Trophoblast cell (in vitro differentiated cells and primary cell): ENCODE data around the gene ATXN7L3B. TPM values are rescaled to one million over a fixed set of nuclear protein-coding genes. Genes with fewer than 3 reads are reported as not detected.

Experiments
- DNase-seq, 2 donors: peaks; one replicate each; pipeline ENCODE4 v3.0.0-alpha.2; 2016
- H2AFZ ChIP-seq: 2 replicates; pipeline ENCODE4 v1.6.1; 2013; ENCODE audit warnings: low read length, moderate library complexity, mild to moderate bottlenecking; ENCODE audit not compliant: insufficient read depth, poor library complexity
- H2AK5ac ChIP-seq: 2 replicates; pipeline ENCODE4 v1.6.1; 2013; ENCODE audit warnings: mild to moderate bottlenecking, low read length
- H2BK120ac ChIP-seq: 2 replicates; pipeline ENCODE4 v1.6.1; 2013; ENCODE audit warnings: low read length, mild to moderate bottlenecking, moderate library complexity; ENCODE audit not compliant: insufficient read depth, poor library complexity
- H2BK12ac ChIP-seq: 2 replicates; pipeline ENCODE4 v1.6.1; 2013; ENCODE audit warnings: mild to moderate bottlenecking, low read length, moderate library complexity
- H2BK5ac ChIP-seq: 2 replicates; pipeline ENCODE4 v1.6.1; 2013; ENCODE audit warnings: low read length, low read depth, moderate library complexity, mild to moderate bottlenecking; ENCODE audit not compliant: poor library complexity
- H3K14ac ChIP-seq: 2 replicates; pipeline ENCODE4 v1.6.1; 2013; ENCODE audit warnings: mild to moderate bottlenecking, low read length
- H3K18ac ChIP-seq: 2 replicates; pipeline ENCODE4 v1.6.1; 2013; ENCODE audit warnings: mild to moderate bottlenecking, low read length
- H3K23ac ChIP-seq: 2 replicates; pipeline ENCODE4 v1.6.1; 2013; ENCODE audit warnings: low read length
- H3K27ac ChIP-seq: 2 replicates; pipeline ENCODE4 v1.5.1; 2013; ENCODE audit warnings: low read depth, mild to moderate bottlenecking, inconsistent platforms, low read length, moderate library complexity
- H3K27me3 ChIP-seq: 2 replicates; pipeline ENCODE4 v1.6.1; 2013; ENCODE audit warnings: inconsistent platforms, mild to moderate bottlenecking, low read length, moderate library complexity; ENCODE audit not compliant: insufficient read depth
- H3K36me3 ChIP-seq, 2 experiments: 1 replicate in 1 of 2; 2 replicates in 1 of 2; pipeline ENCODE4 v1.6.1; 2013; ENCODE audit warnings: low read length in 2 of 2, mild to moderate bottlenecking in 2 of 2, moderate library complexity in 1 of 2; ENCODE audit not compliant: insufficient read depth in 2 of 2, control insufficient read depth in 1 of 2
- H3K4ac ChIP-seq: 2 replicates; pipeline ENCODE4 v1.6.1; 2013; ENCODE audit warnings: low read depth, mild to moderate bottlenecking, low read length, moderate library complexity
- H3K4me1 ChIP-seq, 2 experiments: 1 replicate in 1 of 2; 2 replicates in 1 of 2; pipeline ENCODE4 v1.6.1; 2013; ENCODE audit warnings: low read length in 2 of 2, mild to moderate bottlenecking in 2 of 2, moderate library complexity in 1 of 2; ENCODE audit not compliant: insufficient read depth in 2 of 2, control insufficient read depth in 1 of 2
- H3K4me2 ChIP-seq: 2 replicates; pipeline ENCODE4 v1.6.1; 2013; ENCODE audit warnings: inconsistent platforms, mild to moderate bottlenecking, low read length, moderate library complexity
- H3K4me3 ChIP-seq: 2 replicates; pipeline ENCODE4 v1.5.1; 2013; ENCODE audit warnings: mild to moderate bottlenecking, low read depth, low read length, inconsistent platforms
- H3K79me1 ChIP-seq: one replicate; pipeline ENCODE4 v1.6.1; 2013; ENCODE audit warnings: low read length
- H3K79me2 ChIP-seq: 2 replicates; pipeline ENCODE4 v1.6.1; 2013; ENCODE audit warnings: low read length, mild to moderate bottlenecking; ENCODE audit not compliant: control insufficient read depth, insufficient read depth, poor library complexity
- H3K9ac ChIP-seq: 2 replicates; pipeline ENCODE4 v1.6.1; 2013; ENCODE audit warnings: mild to moderate bottlenecking, low read length
- H3K9me3 ChIP-seq: 2 replicates; pipeline ENCODE4 v1.6.1; 2013; ENCODE audit warnings: low read depth, mild to moderate bottlenecking, control low read depth, inconsistent platforms, low read length; ENCODE audit not compliant: insufficient read depth
- H4K12ac ChIP-seq: 2 replicates; pipeline ENCODE4 v1.6.1; 2013; ENCODE audit warnings: low read depth, mild to moderate bottlenecking, low read length, moderate library complexity
- H4K8ac ChIP-seq: 2 replicates; pipeline ENCODE4 v1.6.1; 2013; ENCODE audit warnings: low read depth, mild to moderate bottlenecking, low read length, moderate library complexity
- H4K91ac ChIP-seq: one replicate; pipeline ENCODE4 v1.6.1; 2013; ENCODE audit warnings: low read depth, mild to moderate bottlenecking, low read length, moderate library complexity
- WGBS: extraction: QIAGEN DNeasy Blood & Tissue Kit; methylation state at CpG from one replicate; pipeline ENCODE4 v1.1.7; 2013; ENCODE audit warnings: missing lambda C conversion rate; ENCODE audit not compliant: insufficient read length, insufficient coverage; ENCODE audit errors: extremely low coverage; 5-methylcytosine and 5-hydroxymethylcytosine counted together
- polyA plus RNA-seq: library from polyadenylated mRNA; stranded (reverse); fragments of 200-250 nt; gene quantifications from 2 replicates; pipeline ENCODE4 v1.2.3, GENCODE V29; 2013

Gene ATXN7L3B, protein sequence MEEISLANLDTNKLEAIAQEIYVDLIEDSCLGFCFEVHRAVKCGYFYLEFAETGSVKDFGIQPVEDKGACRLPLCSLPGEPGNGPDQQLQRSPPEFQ
- polyA plus RNA-seq: 19.5 and 20.9 TPM in 2 replicates

DNA sequence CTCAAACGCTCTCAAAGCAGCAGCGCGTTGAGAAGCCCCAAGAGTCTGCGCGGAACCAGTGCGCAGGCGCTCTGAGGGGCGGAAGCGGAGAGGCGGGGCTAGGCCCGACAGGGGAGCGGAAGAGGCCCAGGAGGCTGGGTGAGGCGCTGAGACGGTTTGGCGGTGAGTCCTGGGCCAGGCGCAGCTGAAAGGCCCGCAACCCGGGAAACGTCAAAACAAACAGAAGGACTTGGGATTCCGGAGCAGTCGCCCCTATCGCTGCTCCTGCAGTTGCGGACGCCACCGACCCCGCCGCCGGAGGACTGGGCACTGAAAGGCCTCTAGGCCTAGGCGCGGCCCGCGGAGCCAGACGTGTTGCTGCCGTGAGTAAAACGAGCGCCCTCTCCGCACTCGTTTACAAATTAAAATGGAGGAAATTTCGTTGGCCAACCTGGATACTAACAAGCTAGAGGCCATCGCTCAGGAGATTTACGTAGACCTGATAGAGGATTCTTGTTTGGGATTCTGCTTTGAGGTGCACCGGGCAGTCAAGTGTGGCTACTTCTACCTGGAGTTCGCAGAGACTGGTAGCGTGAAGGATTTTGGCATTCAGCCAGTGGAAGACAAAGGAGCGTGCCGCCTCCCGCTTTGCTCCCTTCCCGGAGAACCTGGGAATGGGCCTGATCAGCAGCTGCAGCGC, at the start of gene ATXN7L3B:
ATXN7L3B (plus strand) TSS at position 129 of the 679 bp plus-strand sequence; CDS start at position 407, 278 bp downstream.
- no peak within 1 kb of the TSS for H3K23ac ChIP-seq
- peak within 1 kb of the TSS; percentile 95 for H4K12ac ChIP-seq
- H3K79me2 ChIP-seq: peaks cover 18% of the 10 kb centered on the region
- H2BK12ac ChIP-seq: no peak within 1 kb of the TSS
- H3K4ac ChIP-seq: peak within 1 kb of the TSS; percentile 80
- H3K4me1 ChIP-seq: peaks cover 5 to 12% of the 10 kb centered on the region in 2 experiments
- H4K91ac ChIP-seq: peak within 1 kb of the TSS; percentile 86
- H3K4me2 ChIP-seq: peak within 1 kb of the TSS; percentile 61
- H3K27ac ChIP-seq: peak within 1 kb of the TSS; percentile 96
- H4K8ac ChIP-seq: peak within 1 kb of the TSS; percentile 93
- H2AFZ ChIP-seq: peak within 1 kb of the TSS; percentile 7
- no peaks in the 10 kb centered on the region for H3K27me3 ChIP-seq
- no peaks in the 10 kb centered on the region for H3K9me3 ChIP-seq
- WGBS: no CpG with 5 or more reads among the region's 49 CpGs
- DNase-seq: peak; percentile 100
- H2BK120ac ChIP-seq: peak within 1 kb of the TSS; percentile 87
- H3K14ac ChIP-seq: peak within 1 kb of the TSS; percentile 91
- peaks cover 2% of the 10 kb centered on the region in 2 experiments for H3K36me3 ChIP-seq
- peak within 1 kb of the TSS; percentile 95 for H3K18ac ChIP-seq
- H2AK5ac ChIP-seq: no peak within 1 kb of the TSS
- peak within 1 kb of the TSS; percentile 88 for H3K4me3 ChIP-seq
- peak within 1 kb of the TSS; percentile 84 for H2BK5ac ChIP-seq
- H3K79me1 ChIP-seq: peaks cover 6% of the 10 kb centered on the region
- peak within 1 kb of the TSS; percentile 99 for H3K9ac ChIP-seq

DNA sequence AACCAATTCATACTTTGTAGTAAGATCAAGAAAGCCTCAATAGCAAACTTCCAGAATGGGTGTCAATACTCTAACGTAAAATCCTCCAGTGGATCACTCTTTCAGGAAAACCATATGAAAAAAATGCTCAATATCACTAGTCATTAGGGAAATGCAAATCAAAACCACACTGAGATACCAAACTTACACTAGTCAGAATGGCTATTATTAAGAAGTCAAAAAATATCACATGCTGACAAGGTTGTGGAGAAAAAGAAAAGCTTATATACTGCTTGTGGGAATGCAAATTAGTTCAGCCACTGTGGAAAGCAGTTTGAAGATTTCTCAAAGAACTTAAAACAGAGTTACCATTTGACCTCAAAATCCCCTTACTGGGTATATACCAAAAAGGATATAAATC, 49.5 kb upstream of the ATXN7L3B start:
- no peak overlapping the region for H2BK12ac ChIP-seq
- H3K4me2 ChIP-seq: no peak overlapping the region
- no peak overlapping the region for H3K18ac ChIP-seq
- H3K79me2 ChIP-seq: no peaks in the 10 kb centered on the region
- H2AFZ ChIP-seq: no peak overlapping the region
- H3K4me1 ChIP-seq: no peaks in the 10 kb centered on the region
- no peak overlapping the region for H3K14ac ChIP-seq
- no peaks in the 10 kb centered on the region for H3K79me1 ChIP-seq
- H2AK5ac ChIP-seq: no peak overlapping the region
- no peak overlapping the region for H2BK120ac ChIP-seq
- H4K91ac ChIP-seq: no peak overlapping the region
- no peak overlapping the region for H3K4ac ChIP-seq
- H3K9me3 ChIP-seq: no peaks in the 10 kb centered on the region
- H2BK5ac ChIP-seq: no peak overlapping the region
- no peak overlapping the region for H3K9ac ChIP-seq
- no peaks in the 10 kb centered on the region for H3K27me3 ChIP-seq
- DNase-seq: no peak
- no CpG with 5 or more reads among the region's 1 CpG for WGBS
- no peak overlapping the region for H3K23ac ChIP-seq
- H3K27ac ChIP-seq: no peak overlapping the region
- no peak overlapping the region for H3K4me3 ChIP-seq
- no peaks in the 10 kb centered on the region for H3K36me3 ChIP-seq
- no peak overlapping the region for H4K12ac ChIP-seq
- H4K8ac ChIP-seq: no peak overlapping the region

DNA sequence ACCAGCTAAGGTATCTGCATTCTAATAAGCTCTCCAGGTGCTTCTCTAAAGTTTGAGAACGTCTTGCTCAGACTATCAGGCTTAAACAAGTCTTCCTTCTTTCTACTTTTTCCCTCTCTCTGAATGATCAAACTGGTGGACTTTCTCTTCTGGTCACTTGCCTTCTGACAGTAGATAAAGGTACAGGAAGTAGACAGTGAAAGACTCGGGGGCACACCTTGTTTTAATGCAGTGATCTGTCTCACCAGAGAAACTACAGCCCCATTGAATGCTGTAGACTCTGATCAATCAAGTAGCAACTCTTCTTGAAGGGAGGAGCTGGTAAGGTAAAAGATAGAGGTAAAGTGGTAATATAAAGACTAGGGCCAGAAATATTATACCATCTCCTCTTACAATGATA, 48.1 kb upstream of the ATXN7L3B start:
- Histone ChIP-seq H2BK120ac (no peak overlapping the region), H3K9ac (no peak overlapping the region), H3K27me3 (no peaks in the 10 kb centered on the region), H2BK12ac (no peak overlapping the region), H3K4me2 (no peak overlapping the region), H3K36me3 (no peaks in the 10 kb centered on the region), H2AK5ac (no peak overlapping the region), H3K14ac (no peak overlapping the region), H3K23ac (no peak overlapping the region), H3K4me3 (no peak overlapping the region), H4K91ac (no peak overlapping the region), H4K12ac (no peak overlapping the region), H2AFZ (no peak overlapping the region), H4K8ac (no peak overlapping the region), H3K18ac (no peak overlapping the region), H2BK5ac (no peak overlapping the region), H3K4ac (no peak overlapping the region), H3K79me2 (no peaks in the 10 kb centered on the region), H3K27ac (no peak overlapping the region), H3K79me1 (no peaks in the 10 kb centered on the region), H3K9me3 (no peaks in the 10 kb centered on the region), H3K4me1 (no peaks in the 10 kb centered on the region)
- DNase-seq: no peak
- no CpG with 5 or more reads among the region's 2 CpGs for WGBS

DNA sequence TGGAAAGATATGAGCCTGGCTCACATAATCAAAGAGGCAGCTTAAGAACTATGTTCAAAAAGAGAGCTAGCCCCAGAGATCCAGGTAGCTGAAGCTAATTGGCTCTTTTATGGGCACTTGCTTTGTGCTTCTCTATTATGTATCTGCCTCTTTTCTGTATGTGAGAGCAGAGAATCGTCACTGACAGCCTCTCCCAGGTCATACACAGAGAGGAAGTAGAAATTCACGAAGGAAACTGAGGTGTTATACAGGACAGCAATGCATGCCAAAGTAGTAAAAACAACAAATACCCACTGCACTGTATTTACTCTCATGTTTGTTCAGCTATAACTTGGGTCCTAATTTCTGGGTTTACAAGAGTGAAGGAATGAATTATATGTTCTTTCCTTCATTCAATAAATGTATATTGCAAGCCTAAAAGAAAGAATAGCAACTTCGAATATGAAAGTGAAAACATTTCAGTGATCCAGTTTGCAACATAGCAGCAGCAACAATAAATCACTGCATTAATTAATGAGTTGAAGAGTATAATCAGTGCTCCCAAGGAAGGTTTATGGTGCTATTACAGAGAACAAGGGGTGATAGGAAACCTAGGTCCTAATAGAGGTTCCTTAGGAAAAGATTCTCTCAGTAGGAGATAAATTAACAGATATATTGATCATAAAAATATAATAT, 47.1 kb upstream of the ATXN7L3B start:
- H3K23ac ChIP-seq: no peak overlapping the region
- H3K27ac ChIP-seq: no peak overlapping the region
- no peak overlapping the region for H3K4me2 ChIP-seq
- H3K4me1 ChIP-seq: no peaks in the 10 kb centered on the region
- H2AFZ ChIP-seq: no peak overlapping the region
- H3K27me3 ChIP-seq: no peaks in the 10 kb centered on the region
- H3K4me3 ChIP-seq: no peak overlapping the region
- no CpG with 5 or more reads among the region's 3 CpGs for WGBS
- no peak overlapping the region for H3K18ac ChIP-seq
- H4K91ac ChIP-seq: no peak overlapping the region
- no peaks in the 10 kb centered on the region for H3K36me3 ChIP-seq
- H4K12ac ChIP-seq: no peak overlapping the region
- no peak overlapping the region for H2AK5ac ChIP-seq
- H3K79me1 ChIP-seq: no peaks in the 10 kb centered on the region
- DNase-seq: no peak
- no peak overlapping the region for H4K8ac ChIP-seq
- H3K4ac ChIP-seq: no peak overlapping the region
- H3K9me3 ChIP-seq: no peaks in the 10 kb centered on the region
- no peaks in the 10 kb centered on the region for H3K79me2 ChIP-seq
- H3K14ac ChIP-seq: no peak overlapping the region
- no peak overlapping the region for H2BK12ac ChIP-seq
- H2BK5ac ChIP-seq: no peak overlapping the region
- no peak overlapping the region for H3K9ac ChIP-seq
- H2BK120ac ChIP-seq: no peak overlapping the region
